Gastrocnemius medialis (tissue), 4 donors: ENCODE measurements around the gene CAPN5. TPM values are rescaled to one million over a fixed set of nuclear protein-coding genes. Genes with fewer than 3 reads are reported as not detected.

Experiments
- ATAC-seq, 2 donors: fragments of 150-250 bp; one replicate each; pipeline ENCODE4 v1.9.1; 2016
- DNase-seq, 2 donors: peaks; one replicate each; pipeline ENCODE4 v3.0.0-alpha.2; 2019
- H3K27ac ChIP-seq, 4 donors: fragments of 200-600 bp; sonication (generic); 1 replicate in 1 of 4; 2 replicates in 3 of 4; pipeline ENCODE4 v1.5.1; 2016 to 2018; ENCODE audit warnings: mild to moderate bottlenecking in 2 of 4, moderate library complexity in 1 of 4
- H3K27me3 ChIP-seq, 3 donors: fragments of 200-600 bp; sonication (generic) in 2 of 3; 1 replicate in 1 of 3; 2 replicates in 2 of 3; pipeline versions ENCODE4 v1.5.1 to v1.6.0; 2016 to 2019; ENCODE audit warnings: mild to moderate bottlenecking in 1 of 3, moderate library complexity in 1 of 3
- H3K36me3 ChIP-seq, 2 donors: fragments of 200-600 bp; sonication (generic) in 1 of 2; one replicate each; pipeline ENCODE4 v1.5.1; 2017 to 2018
- H3K4me1 ChIP-seq, 2 donors: fragments of 200-600 bp; sonication (generic) in 1 of 2; one replicate each; pipeline ENCODE4 v1.5.1; 2016 to 2017; ENCODE audit warnings: mild to moderate bottlenecking in 2 of 2
- H3K4me3 ChIP-seq, 4 donors: fragments of 200-600 bp; sonication (generic) in 3 of 4; 1 replicate in 1 of 4; 2 replicates in 3 of 4; pipeline ENCODE4 v1.5.1; 2016 to 2019; ENCODE audit warnings: mild to moderate bottlenecking in 2 of 4
- H3K9me3 ChIP-seq, 3 donors: fragments of 200-600 bp; sonication (generic) in 2 of 3; 1 replicate in 1 of 3; 2 replicates in 2 of 3; pipeline ENCODE4 v1.5.1; 2016 to 2019
- CTCF ChIP-seq, 5 experiments: fragments of 450-650 bp in 3 of 5; fragments of 200-600 bp in 2 of 5; sonication (generic) in 2 of 5; IDR thresholded peaks in 4 of 5; conservative IDR thresholded peaks in 1 of 5; 1 replicate in 4 of 5; 2 replicates in 1 of 5; pipeline ENCODE4 v1.5.1; 2016 to 2019; ENCODE audit warnings: antibody characterized with exemption in 5 of 5, mild to moderate bottlenecking in 3 of 5, moderate library complexity in 3 of 5
- POLR2A ChIP-seq, 2 donors: fragments of 450-650 bp; IDR thresholded peaks; one replicate each; pipeline ENCODE4 v1.6.1; 2017; ENCODE audit warnings: antibody characterized with exemption in 2 of 2, mild to moderate bottlenecking in 2 of 2, moderate library complexity in 2 of 2
- in situ Hi-C, 4 donors: fragments of 200-750 bp; cut with MboI; loops; one replicate each; pipeline versions ENCODE4 v1.15.0 to v1.8.0; 2017; ENCODE audit warnings: low sequenced_read_pairs in 4 of 4
- intact Hi-C: fragments of 100-400 bp; cut with DNase I; formaldehyde crosslinking; loops from one replicate; pipeline ENCODE4 v1.15.1; 2023; ENCODE audit warnings: low total_unique reads
- total RNA-seq, 4 donors: library from RNA; depleted of rRNA; stranded (reverse); fragments of >200 nt; gene quantifications; one replicate each; pipeline versions ENCODE4 v1.1.0 to v1.2.3, GENCODE V29; 2016

The CAPN5 gene
- total RNA-seq, 4 donors from 2014 or later, result 0.58 to 12.4 (median 1.5) TPM

- Histone ChIP-seq H3K27me3 (no peaks in the 10 kb centered on the region), H3K4me3 (no peak overlapping the region), H3K4me1 (no peaks in the 10 kb centered on the region), H3K9me3 (no peaks in the 10 kb centered on the region), H3K27ac (no peak overlapping the region), H3K36me3 (no peaks in the 10 kb centered on the region)
- ATAC-seq (no peak), DNase-seq (no peak)
- in situ Hi-C loops (no loop called here), intact Hi-C loops (no loop called here)
- no peak for TF ChIP-seq POLR2A (IDR thresholded peaks at IDR 0.05)
Measured at GRCh38 chr11:77104727-77105126, 38.0 kb downstream of the CAPN5 start.

- no peak for ATAC-seq
- in situ Hi-C loops (no loop called here), intact Hi-C loops (no loop called here)
- DNase-seq, result no peak
- Histone ChIP-seq H3K27ac (no peak overlapping the region), H3K27me3 (no peaks in the 10 kb centered on the region), H3K4me1 (no peaks in the 10 kb centered on the region), H3K4me3 (no peak overlapping the region), H3K9me3 (no peaks in the 10 kb centered on the region), H3K36me3 (no peaks in the 10 kb centered on the region)
- TF ChIP-seq CTCF (IDR thresholded peaks at IDR 0.05 in 4 of 5, conservative IDR thresholded peaks at IDR 0.05 in 1 of 5) (no peak), POLR2A (IDR thresholded peaks at IDR 0.05) (no peak)
Measured at GRCh38 chr11:77106321-77106720, 39.5 kb downstream of the CAPN5 start.

- intact Hi-C loops, result no loop called here
- Histone ChIP-seq H3K4me3 (no peak overlapping the region), H3K9me3 (no peaks in the 10 kb centered on the region), H3K4me1 (no peaks in the 10 kb centered on the region), H3K27me3 (no peaks in the 10 kb centered on the region), H3K36me3 (no peaks in the 10 kb centered on the region), H3K27ac (no peak overlapping the region)
- DNase-seq, result no peak
- TF ChIP-seq POLR2A (IDR thresholded peaks at IDR 0.05) (no peak), CTCF (IDR thresholded peaks at IDR 0.05 in 4 of 5, conservative IDR thresholded peaks at IDR 0.05 in 1 of 5) (no peak)
- ATAC-seq, result no peak
- in situ Hi-C loops, result no loop called here
Measured at GRCh38 chr11:77106759-77107158, 40.0 kb downstream of the CAPN5 start.

GRCh38 chr11:77107950-77108349 lies 41.2 kb downstream of the CAPN5 start:
- Histone ChIP-seq H3K9me3 (no peaks in the 10 kb centered on the region), H3K36me3 (no peaks in the 10 kb centered on the region), H3K4me1 (no peaks in the 10 kb centered on the region), H3K27me3 (no peaks in the 10 kb centered on the region), H3K4me3 (no peak overlapping the region), H3K27ac (no peak overlapping the region)
- ATAC-seq (peak in 1 of 2 donors; percentile 64), DNase-seq (no peak)
- in situ Hi-C loops, result no loop called here
- intact Hi-C loops, result no loop called here
- no peak for TF ChIP-seq POLR2A (IDR thresholded peaks at IDR 0.05)
- no peak for TF ChIP-seq CTCF (IDR thresholded peaks at IDR 0.05 in 4 of 5, conservative IDR thresholded peaks at IDR 0.05 in 1 of 5)

GRCh38 chr11:77108436-77108835 lies 41.7 kb downstream of the CAPN5 start:
- no peak for TF ChIP-seq POLR2A (IDR thresholded peaks at IDR 0.05)
- no peak for TF ChIP-seq CTCF (IDR thresholded peaks at IDR 0.05 in 4 of 5, conservative IDR thresholded peaks at IDR 0.05 in 1 of 5)
- no peak overlapping the region for H3K27ac ChIP-seq
- DNase-seq, result no peak
- H3K4me1 ChIP-seq, result no peaks in the 10 kb centered on the region
- ATAC-seq, result no peak
- H3K27me3 ChIP-seq, result no peaks in the 10 kb centered on the region
- H3K4me3 ChIP-seq, result no peak overlapping the region
- no peaks in the 10 kb centered on the region for H3K36me3 ChIP-seq
- intact Hi-C loops (no loop called here), in situ Hi-C loops (no loop called here)
- no peaks in the 10 kb centered on the region for H3K9me3 ChIP-seq
